ENCODE data around the gene SEPHS1.

Gene SEPHS1

GRCh38 chr10:13328613-13329012 lies 19.5 kb downstream of the SEPHS1 start:
- DNase-seq (ENCODE audit: low read depth, low spot score) = no peak

DNA sequence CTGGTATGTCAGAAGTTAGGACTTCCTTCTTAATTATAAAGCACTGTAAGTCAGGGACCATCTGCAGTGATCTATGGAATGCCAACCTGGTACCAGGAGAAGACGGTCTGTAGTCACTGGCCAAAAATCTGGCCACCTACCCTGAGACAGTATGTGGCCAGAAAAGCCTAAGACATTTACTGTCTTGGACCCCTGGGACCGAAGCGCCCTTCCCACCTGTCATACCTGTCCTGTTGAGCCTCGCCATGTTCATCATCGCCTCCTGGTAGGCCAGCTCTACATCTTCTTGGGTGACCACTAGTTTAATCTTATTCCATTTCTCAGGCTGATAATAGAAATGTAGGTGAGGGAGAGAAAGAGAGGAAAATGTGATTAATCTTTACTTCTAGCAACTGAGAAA lies 20.0 kb downstream of the SEPHS1 start:
- DNase-seq (ENCODE audit: low read depth, low spot score) = no peak

DNA sequence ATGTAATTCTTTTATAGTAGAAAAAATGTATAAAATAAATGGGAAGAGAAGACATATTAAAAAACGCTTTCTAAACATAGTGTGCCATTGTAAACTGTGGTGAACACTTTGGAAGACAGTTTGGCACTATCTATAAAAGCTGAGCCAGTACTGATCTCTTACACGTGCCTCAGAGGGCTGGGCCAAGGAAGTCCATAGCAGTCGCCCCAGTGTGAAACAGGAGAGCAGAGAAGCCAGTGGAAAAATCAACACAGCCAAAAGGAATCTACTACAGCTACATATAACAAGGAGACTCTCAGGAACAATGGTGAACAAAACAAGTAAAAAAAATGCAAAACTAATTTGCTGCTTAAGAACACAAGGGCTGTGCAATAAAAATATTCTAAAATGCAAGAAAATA lies 20.6 kb downstream of the SEPHS1 start:
- no peak for DNase-seq (ENCODE audit: low read depth, low spot score)

DNA sequence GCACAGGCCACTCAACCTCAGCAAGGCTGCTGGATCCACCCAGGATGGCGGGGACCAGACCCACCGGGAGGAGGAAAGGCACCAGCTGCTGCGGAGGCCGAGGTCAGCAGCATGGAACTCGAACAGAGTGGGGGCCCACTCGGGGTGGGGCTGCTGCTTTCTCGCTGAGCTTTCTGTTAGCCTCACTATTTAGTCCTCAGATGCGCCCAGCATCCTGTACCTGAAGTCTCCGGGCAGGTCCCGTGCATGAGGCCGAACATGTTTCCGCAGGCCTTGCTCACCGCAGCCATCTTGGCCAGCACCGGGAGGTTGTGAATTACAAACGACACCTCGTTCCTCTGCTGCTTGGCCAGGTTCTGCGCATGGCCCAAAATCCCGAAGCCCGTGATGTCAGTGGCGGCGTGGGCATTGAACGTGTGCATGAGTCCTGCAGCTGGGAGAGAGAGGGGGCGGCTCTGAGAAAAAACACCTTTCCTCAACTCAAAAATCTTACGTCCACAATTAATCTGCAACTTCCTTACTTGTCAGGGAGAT lies 25.4 kb downstream of the SEPHS1 start:
- DNase-seq (ENCODE audit: low read depth, low spot score) = no peak

- DNase-seq (ENCODE audit: low read depth, low spot score) = no peak
Observed at GRCh38 chr10:13321576-13321975, 26.5 kb downstream of the SEPHS1 start.

DNA sequence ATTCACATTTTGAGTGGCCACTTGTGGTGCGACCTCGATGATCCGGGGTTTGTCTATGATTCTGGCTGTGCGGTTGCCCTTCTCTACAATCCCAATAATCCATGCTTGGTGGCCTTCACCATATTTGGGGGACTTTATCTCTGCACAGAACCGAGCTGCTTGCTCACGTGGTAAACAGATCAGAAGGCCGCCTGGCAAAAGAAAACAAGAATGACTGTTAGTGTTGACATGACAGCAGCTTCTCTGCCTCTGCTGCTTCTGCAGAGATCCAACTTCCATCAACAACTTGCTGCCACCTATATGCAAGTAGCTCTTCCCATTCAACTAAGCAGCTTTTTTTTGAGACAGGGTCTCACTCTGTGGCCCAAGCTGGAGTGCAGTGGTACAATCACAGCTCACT lies 28.9 kb downstream of the SEPHS1 start:
- no peak for DNase-seq (ENCODE audit: low read depth, low spot score)

- no peak for DNase-seq (ENCODE audit: low read depth, low spot score)
Observed at GRCh38 chr10:13317474-13317873, 30.6 kb downstream of the SEPHS1 start.

DNA sequence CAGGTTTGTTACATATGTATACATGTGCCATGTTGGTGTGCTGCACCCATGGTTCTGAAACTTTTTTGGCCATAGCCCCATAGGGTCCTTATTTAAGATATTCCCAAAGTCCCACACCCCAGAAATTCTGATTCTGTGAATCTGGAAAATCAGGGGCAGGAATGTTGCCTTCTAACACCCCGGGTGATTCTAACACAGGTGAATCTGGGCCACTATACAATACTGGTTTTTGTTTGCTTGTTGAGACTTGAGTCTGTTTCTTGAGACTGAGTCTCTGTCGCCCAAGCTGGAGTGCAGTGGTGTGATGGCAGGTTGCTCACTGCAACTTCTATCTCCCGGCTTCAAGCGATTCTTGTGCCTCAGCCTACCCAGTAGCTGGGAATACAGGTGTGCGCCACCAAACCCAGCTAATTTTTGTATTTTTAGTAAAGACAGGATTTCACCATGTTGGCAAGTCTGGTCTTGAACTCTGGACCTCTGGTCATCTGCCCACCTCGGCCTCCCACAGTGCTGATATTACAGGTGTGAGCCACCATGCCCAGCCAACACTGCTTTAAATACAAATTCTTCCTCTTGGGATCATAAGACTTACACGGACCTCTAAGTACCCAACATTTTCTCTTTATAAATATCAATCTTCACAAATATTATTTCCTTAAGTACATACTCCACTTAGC lies 31.3 kb downstream of the SEPHS1 start:
- DNase-seq (ENCODE audit: low read depth, low spot score) = no peak

DNA sequence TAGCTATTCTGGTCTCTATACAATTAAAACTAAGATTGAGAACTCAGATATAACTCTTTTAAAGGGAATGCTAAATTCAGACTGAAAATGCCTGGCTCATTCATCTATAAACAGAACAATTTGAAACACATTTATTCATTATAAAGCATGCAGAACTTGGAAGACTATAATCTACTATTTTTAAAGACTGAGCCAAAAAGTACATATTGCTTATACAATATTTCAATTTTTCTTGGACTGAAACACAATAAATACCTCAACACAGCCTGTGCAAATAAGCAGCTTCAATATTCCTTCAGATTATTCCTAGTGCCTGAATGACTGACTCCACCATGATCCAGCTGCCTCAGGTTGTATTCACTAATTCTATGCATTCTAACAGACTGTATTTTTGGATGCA lies 32.7 kb downstream of the SEPHS1 start:
- DNase-seq (ENCODE audit: low read depth, low spot score) = no peak

- DNase-seq (ENCODE audit: low read depth, low spot score) = no peak
Observed at GRCh38 chr10:13311177-13311575, 36.9 kb downstream of the SEPHS1 start.

GRCh38 chr10:13310518-13311176 lies 37.4 kb downstream of the SEPHS1 start:
- no peak for DNase-seq (ENCODE audit: low read depth, low spot score)

DNA sequence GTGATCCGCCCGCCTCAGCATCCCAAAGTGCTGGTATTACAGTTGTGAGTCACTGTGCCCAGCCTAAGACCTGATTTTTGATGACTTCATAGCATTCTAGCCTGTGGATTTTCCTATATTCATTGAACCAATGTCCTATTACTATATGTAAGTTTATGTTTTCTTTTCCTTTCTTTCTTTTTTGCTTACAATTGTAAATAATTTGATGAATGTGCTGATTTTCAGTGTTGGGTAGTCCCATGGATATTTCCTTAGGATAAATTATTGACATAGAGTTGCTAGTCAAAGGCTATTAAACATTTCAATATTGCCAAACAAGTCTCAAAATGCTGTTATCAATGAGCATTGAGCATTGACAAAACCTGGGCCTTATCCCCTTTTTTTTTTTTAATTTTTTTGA lies 38.3 kb downstream of the SEPHS1 start:
- no peak for DNase-seq (ENCODE audit: low read depth, low spot score)

- DNase-seq (ENCODE audit: low read depth, low spot score) = no peak
Observed at GRCh38 chr10:13308096-13308495, 40.0 kb downstream of the SEPHS1 start.

DNA sequence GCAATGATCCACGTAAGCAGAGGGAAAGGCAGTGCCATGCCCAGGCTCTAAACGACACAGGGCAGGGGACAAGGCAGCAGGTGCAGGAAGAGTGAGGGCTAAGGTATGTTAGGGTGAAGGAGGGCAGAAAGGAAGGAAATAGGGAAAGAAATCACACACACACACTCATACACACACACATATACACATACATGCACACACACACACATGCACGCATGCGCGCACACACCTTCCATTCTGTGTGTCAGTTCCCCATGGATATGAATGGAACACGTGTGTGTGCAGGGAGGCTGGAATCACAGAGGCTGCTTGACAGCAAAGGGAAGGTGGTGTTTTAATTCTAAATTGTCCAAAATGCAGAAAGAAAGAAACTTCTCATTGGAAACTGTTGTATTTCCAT lies 42.0 kb downstream of the SEPHS1 start:
- DNase-seq (ENCODE audit: low read depth, low spot score) = no peak

GRCh38 chr10:13302821-13303555 lies 45.1 kb downstream of the SEPHS1 start:
- no peak for DNase-seq (ENCODE audit: low read depth, low spot score)

GRCh38 chr10:13299437-13300287 lies 48.4 kb downstream of the SEPHS1 start, which contains the start of gene PHYH:
TSS of gene PHYH (minus strand) at chr10:13300064. CDS start at chr10:13300042, 22 bp downstream.
- no peak for DNase-seq (ENCODE audit: low read depth, low spot score)

- no peak for DNase-seq (ENCODE audit: low read depth, low spot score)
Observed at GRCh38 chr10:13298748-13299436, 49.2 kb downstream of the SEPHS1 start.

- no peak for DNase-seq (ENCODE audit: low read depth, low spot score)
Observed at GRCh38 chr10:13296476-13296875, 51.6 kb downstream of the SEPHS1 start.

GRCh38 chr10:13294784-13295183 lies 53.3 kb downstream of the SEPHS1 start:
- DNase-seq (ENCODE audit: low read depth, low spot score) = no peak

GRCh38 chr10:13291821-13292773 lies 56.0 kb downstream of the SEPHS1 start:
- no peak for DNase-seq (ENCODE audit: low read depth, low spot score)

All from iPS DF 19.7 (cell line).